OCI-LY3 (cell line): ENCODE data around the gene PYGB.

Experiments
- H2AFZ ChIP-seq: fragments of 200-600, 300-600 bp; shearing (Covaris generic); 2 replicates; pipeline ENCODE4 v1.6.0; 2014; ENCODE audit warnings: antibody characterized with exemption, low read depth, low read length
- H3K27ac ChIP-seq: fragments of 200-600, 300-600 bp; sonication (generic); 2 replicates; pipeline ENCODE4 v1.5.1; 2014; ENCODE audit warnings: mild to moderate bottlenecking, low read length, moderate library complexity, mixed read lengths
- H3K27me3 ChIP-seq: fragments of 200-600, 300-600 bp; sonication (generic); 2 replicates; pipeline ENCODE4 v1.6.1; 2014; ENCODE audit warnings: low read depth, low read length, mixed read lengths
- H3K36me3 ChIP-seq: fragments of 200-600, 300-600 bp; sonication (generic); replicated peaks from 2 replicates; pipeline ENCODE3; 2014; ENCODE audit warnings: low read depth, low read length, mixed read lengths
- H3K4me1 ChIP-seq: fragments of 300-600, 200-600 bp; sonication (generic); 2 replicates; pipeline ENCODE4 v1.6.1; 2014; ENCODE audit warnings: low read length, mixed read lengths
- H3K4me2 ChIP-seq: fragments of 200-600, 300-600 bp; sonication (generic); 2 replicates; pipeline ENCODE4 v1.6.1; 2014; ENCODE audit warnings: low read length, mixed read lengths
- H3K4me3 ChIP-seq: fragments of 300-600, 200-600 bp; sonication (generic); 2 replicates; pipeline ENCODE4 v1.5.1; 2014; ENCODE audit warnings: antibody characterized with exemption, mild to moderate bottlenecking, low read length, moderate library complexity
- H3K79me2 ChIP-seq: fragments of 300-600, 200-600 bp; shearing (Covaris generic); 2 replicates; pipeline ENCODE4 v1.6.1; 2014; ENCODE audit warnings: mild to moderate bottlenecking, low read length, mixed read lengths
- H3K9ac ChIP-seq: fragments of 300-600, 200-600 bp; shearing (Covaris generic); 2 replicates; pipeline ENCODE4 v1.6.0; 2014; ENCODE audit warnings: mild to moderate bottlenecking, low read length, moderate library complexity
- H3K9me3 ChIP-seq: fragments of 200-600, 300-600 bp; shearing (Covaris generic); 2 replicates; pipeline ENCODE4 v1.6.1; 2014; ENCODE audit warnings: low read length, mixed read lengths; ENCODE audit not compliant: insufficient read depth
- H4K20me1 ChIP-seq: fragments of 200-600, 300-600 bp; sonication (generic); 2 replicates; pipeline ENCODE4 v1.6.1; 2016; ENCODE audit warnings: low read length, mixed read lengths; ENCODE audit not compliant: insufficient read depth
- EZH2phosphoT487 ChIP-seq: fragments of 200-600 bp; shearing (Covaris generic); IDR thresholded peaks from 2 replicates; pipeline ENCODE4 v1.6.1; 2018; ENCODE audit warnings: antibody characterized with exemption, mixed run types, low read depth
- TF ChIP-seq, protein P1 (sequence below): fragments of 200-600, 300-600 bp; sonication (generic); IDR thresholded peaks from 2 replicates; pipeline ENCODE4 v1.5.1; 2014; ENCODE audit warnings: antibody characterized with exemption, low read length, low read depth

Gene PYGB

DNA sequence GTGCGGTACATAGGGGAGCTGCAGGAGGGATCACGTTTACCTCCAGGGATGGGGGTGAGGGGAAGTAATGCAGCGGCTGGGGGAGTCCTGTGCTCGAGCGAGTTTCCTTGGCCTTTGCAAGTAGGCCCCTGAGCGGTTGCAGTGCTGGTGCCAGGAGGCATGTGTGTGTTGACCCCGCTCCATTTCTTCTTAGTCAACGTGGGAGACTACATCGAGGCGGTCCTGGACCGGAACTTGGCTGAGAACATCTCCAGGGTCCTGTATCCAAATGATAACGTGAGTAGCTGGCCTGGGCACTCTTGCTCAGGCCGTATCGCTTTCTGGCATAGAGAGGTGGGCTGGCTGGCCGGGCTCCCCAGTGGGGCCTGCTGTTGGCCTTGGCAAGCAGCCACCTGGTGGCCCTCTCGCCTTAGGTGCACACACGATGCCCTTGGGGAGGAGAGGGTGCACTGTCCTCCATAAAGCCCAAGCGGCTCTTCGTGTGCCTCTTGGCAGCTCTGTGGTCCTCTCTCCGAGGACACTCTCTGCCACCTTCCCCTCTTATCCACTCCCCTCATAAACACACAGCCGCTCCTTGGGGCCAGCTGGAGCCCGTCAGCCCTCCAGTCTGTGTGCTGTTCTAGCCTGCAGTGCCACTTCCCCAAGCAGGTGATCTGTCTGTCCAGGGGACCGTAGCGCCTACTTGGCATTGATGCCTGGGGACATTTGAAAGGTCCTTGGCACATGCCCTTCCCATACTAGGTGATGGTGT lies 29.3 kb downstream of the PYGB start:
- Histone ChIP-seq H3K36me3 (peaks cover 36% of the 10 kb centered on the region), H3K9ac (no peak overlapping the region), H2AFZ (no peak overlapping the region), H3K4me1 (peaks cover 25% of the 10 kb centered on the region), H3K4me3 (no peak overlapping the region), H4K20me1 (peaks cover 27% of the 10 kb centered on the region), H3K79me2 (no peaks in the 10 kb centered on the region), H3K9me3 (no peaks in the 10 kb centered on the region), H3K27me3 (no peaks in the 10 kb centered on the region), H3K4me2 (no peak overlapping the region), H3K27ac (no peak overlapping the region)
- no peak for TF ChIP-seq EZH2phosphoT487
- TF ChIP-seq, protein P1, sequence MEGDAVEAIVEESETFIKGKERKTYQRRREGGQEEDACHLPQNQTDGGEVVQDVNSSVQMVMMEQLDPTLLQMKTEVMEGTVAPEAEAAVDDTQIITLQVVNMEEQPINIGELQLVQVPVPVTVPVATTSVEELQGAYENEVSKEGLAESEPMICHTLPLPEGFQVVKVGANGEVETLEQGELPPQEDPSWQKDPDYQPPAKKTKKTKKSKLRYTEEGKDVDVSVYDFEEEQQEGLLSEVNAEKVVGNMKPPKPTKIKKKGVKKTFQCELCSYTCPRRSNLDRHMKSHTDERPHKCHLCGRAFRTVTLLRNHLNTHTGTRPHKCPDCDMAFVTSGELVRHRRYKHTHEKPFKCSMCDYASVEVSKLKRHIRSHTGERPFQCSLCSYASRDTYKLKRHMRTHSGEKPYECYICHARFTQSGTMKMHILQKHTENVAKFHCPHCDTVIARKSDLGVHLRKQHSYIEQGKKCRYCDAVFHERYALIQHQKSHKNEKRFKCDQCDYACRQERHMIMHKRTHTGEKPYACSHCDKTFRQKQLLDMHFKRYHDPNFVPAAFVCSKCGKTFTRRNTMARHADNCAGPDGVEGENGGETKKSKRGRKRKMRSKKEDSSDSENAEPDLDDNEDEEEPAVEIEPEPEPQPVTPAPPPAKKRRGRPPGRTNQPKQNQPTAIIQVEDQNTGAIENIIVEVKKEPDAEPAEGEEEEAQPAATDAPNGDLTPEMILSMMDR: no peak

DNA sequence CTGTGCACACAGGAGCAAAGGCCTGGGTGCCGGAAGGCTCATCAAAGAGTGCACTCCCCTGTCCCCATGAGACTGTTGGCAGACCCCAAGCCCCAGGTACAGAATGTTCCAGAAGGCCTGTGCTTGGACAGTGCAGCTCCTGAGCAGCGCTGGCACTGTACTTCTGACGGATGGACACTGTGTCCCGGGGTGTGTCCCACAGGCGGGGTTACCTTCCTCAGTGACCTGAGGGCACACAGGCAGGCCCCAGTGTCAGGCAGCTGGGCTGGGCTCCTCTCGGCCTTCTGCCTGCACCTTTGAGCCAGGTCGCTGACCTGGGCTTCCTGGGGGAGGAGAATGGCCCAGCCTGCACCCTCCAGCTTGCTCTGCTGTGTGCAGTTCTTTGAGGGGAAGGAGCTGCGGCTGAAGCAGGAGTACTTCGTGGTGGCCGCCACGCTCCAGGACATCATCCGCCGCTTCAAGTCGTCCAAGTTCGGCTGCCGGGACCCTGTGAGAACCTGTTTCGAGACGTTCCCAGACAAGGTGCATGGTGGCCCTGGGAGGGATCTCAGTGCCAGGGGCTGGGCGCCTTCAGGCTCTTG lies 30.1 kb downstream of the PYGB start:
- peaks cover 28% of the 10 kb centered on the region for H4K20me1 ChIP-seq
- no peak overlapping the region for H3K4me2 ChIP-seq
- no peak overlapping the region for H2AFZ ChIP-seq
- no peak overlapping the region for H3K9ac ChIP-seq
- H3K36me3 ChIP-seq: peaks cover 35% of the 10 kb centered on the region
- H3K27me3 ChIP-seq: no peaks in the 10 kb centered on the region
- no peak overlapping the region for H3K27ac ChIP-seq
- H3K79me2 ChIP-seq: no peaks in the 10 kb centered on the region
- H3K4me1 ChIP-seq: peaks cover 27% of the 10 kb centered on the region
- H3K9me3 ChIP-seq: no peaks in the 10 kb centered on the region
- no peak for TF ChIP-seq EZH2phosphoT487
- TF ChIP-seq, protein P1: no peak
- H3K4me3 ChIP-seq: no peak overlapping the region

DNA sequence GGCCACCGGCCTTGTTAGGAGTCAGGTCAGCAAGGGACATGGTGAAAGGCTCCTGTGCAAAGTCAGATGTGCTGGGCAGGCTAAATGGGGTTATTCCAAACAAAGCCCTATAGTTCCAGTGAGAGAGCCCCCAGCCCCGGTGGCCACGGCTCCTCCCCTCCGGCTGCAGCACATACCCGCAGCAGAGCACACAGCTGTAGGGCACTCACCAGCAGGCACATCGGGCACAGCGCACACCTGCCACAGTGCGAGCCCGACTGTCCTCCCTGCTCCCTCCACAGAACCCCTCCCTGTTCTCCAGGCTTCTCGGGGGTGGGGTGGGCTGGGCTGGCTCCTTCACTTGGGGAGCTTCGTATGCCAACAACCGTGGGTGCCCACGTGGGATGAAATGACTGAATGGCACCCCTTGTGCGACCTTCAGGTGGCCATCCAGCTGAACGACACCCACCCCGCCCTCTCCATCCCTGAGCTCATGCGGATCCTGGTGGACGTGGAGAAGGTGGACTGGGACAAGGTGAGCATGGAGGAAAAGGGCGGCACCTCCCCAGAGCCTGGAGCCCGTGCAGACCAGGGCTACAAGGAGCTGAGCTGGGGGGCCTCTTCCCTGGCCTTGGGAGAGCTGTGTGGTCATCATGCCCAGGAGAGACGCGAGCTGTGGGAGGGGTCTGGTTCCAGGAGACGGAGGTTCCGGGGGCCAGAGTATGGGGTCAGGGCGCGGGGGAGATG lies 30.9 kb downstream of the PYGB start:
- Histone ChIP-seq H3K9me3 (no peaks in the 10 kb centered on the region), H3K4me2 (no peak overlapping the region), H3K4me1 (peaks cover 27% of the 10 kb centered on the region), H3K27ac (no peak overlapping the region), H3K36me3 (peaks cover 31% of the 10 kb centered on the region), H3K27me3 (no peaks in the 10 kb centered on the region), H3K4me3 (no peak overlapping the region), H4K20me1 (peaks cover 28% of the 10 kb centered on the region), H3K79me2 (no peaks in the 10 kb centered on the region), H2AFZ (no peak overlapping the region), H3K9ac (no peak overlapping the region)
- TF ChIP-seq, protein P1: no peak
- no peak for TF ChIP-seq EZH2phosphoT487

DNA sequence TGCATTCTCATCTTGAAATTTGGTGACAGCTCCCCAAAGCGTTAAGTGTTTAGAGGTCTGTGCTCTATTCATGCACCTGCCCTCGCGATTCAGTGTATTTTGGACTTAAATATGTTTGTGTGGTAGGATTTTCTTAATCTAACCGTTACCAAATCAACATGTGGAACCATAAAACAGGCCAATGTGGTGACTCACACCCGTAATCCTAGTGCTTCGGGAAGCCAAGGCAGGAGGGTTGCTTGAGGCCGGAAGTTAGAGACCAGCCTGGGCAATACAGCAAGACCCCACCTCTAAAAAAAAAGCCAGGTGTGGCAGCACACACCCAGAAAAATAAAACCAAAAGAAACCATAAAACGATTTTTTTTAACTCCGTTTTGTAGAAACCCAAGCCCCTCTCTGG lies 31.5 kb downstream of the PYGB start:
- no peaks in the 10 kb centered on the region for H3K79me2 ChIP-seq
- peaks cover 28% of the 10 kb centered on the region for H4K20me1 ChIP-seq
- no peaks in the 10 kb centered on the region for H3K9me3 ChIP-seq
- H2AFZ ChIP-seq: no peak overlapping the region
- no peak for TF ChIP-seq EZH2phosphoT487
- TF ChIP-seq, protein P1: no peak
- no peaks in the 10 kb centered on the region for H3K27me3 ChIP-seq
- H3K4me3 ChIP-seq: no peak overlapping the region
- no peak overlapping the region for H3K4me2 ChIP-seq
- peaks cover 31% of the 10 kb centered on the region for H3K36me3 ChIP-seq
- H3K4me1 ChIP-seq: peaks cover 27% of the 10 kb centered on the region
- H3K9ac ChIP-seq: no peak overlapping the region
- H3K27ac ChIP-seq: no peak overlapping the region
